ENCODE results near the gene TCTN2. TPM values are rescaled to one million over a fixed set of nuclear protein-coding genes. Genes with fewer than 3 reads are reported as not detected.

The TCTN2 gene
- total RNA-seq, 1 donor from 2014 or later, result 9.2 TPM

DNA sequence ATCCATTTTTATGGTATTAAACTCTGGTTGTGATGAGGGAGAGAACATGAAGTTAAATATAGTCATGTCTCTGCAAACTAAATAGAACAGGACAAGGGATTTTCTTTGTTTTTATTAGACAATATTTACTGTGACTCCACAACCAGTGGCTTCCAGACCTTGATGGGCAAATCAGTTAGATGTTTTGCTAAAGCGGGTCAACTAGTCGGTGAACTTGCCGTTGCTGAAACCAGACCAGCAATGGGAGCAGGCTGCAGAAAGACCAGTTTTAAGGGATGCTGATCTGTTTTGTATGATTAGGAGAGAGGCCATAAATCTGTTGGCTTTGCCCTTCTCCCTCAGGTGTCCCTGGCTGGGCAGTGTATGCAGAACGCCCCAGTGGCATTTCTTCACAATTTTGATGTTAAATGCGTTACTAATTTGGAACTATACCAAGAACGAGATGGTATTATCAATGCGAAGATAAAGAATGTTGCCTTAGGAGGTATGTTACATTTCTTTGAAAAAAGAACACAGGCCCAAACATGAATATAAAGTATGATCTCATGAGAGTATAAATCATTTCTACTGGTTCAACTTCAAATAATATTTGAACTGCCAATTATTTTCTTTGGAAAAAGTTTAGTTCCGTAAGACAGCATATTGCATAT lies 19.4 kb downstream of the TCTN2 start:
- no peaks in the 10 kb centered on the region for H3K9me3 Mint-ChIP-seq (ENCODE audit: unreplicated experiment)
- no peak for FAIRE-seq
- Histone ChIP-seq H3K4me1 (ENCODE audit: insufficient read depth, low read length) (no peaks in the 10 kb centered on the region), H3K9me3 (ENCODE audit: insufficient read depth, low read depth, low read length) (no peaks in the 10 kb centered on the region), H3K36me3 (ENCODE audit: insufficient read depth, low read length) (peaks cover 3% of the 10 kb centered on the region), H3K9ac (ENCODE audit: low read length) (no peak overlapping the region), H3K4me2 (ENCODE audit: low read length) (no peak overlapping the region), H3K27ac (ENCODE audit: low read depth, low read length) (no peak overlapping the region), H4K20me1 (ENCODE audit: insufficient read depth, low read length) (no peaks in the 10 kb centered on the region), H2AFZ (ENCODE audit: low read depth, low read length) (no peak overlapping the region), H3K79me2 (ENCODE audit: insufficient read depth, low read length) (no peaks in the 10 kb centered on the region), H3K27me3 (ENCODE audit: insufficient read depth, low read length) (no peaks in the 10 kb centered on the region), H3K4me3 (ENCODE audit: insufficient read depth, low read depth, low read length) (no peak overlapping the region)
- H3K36me3 Mint-ChIP-seq (ENCODE audit: low read depth, unreplicated experiment), result peaks cover 5% of the 10 kb centered on the region
- TF ChIP-seq EZH2 (IDR thresholded peaks at IDR 0.05; ENCODE audit: insufficient read depth, low read length), result no peak
- TF ChIP-seq, protein P1, sequence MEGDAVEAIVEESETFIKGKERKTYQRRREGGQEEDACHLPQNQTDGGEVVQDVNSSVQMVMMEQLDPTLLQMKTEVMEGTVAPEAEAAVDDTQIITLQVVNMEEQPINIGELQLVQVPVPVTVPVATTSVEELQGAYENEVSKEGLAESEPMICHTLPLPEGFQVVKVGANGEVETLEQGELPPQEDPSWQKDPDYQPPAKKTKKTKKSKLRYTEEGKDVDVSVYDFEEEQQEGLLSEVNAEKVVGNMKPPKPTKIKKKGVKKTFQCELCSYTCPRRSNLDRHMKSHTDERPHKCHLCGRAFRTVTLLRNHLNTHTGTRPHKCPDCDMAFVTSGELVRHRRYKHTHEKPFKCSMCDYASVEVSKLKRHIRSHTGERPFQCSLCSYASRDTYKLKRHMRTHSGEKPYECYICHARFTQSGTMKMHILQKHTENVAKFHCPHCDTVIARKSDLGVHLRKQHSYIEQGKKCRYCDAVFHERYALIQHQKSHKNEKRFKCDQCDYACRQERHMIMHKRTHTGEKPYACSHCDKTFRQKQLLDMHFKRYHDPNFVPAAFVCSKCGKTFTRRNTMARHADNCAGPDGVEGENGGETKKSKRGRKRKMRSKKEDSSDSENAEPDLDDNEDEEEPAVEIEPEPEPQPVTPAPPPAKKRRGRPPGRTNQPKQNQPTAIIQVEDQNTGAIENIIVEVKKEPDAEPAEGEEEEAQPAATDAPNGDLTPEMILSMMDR (IDR thresholded peaks at IDR 0.05; ENCODE audit: insufficient read depth, low read depth, low read length), result no peak
- H3K4me3 Mint-ChIP-seq (ENCODE audit: unreplicated experiment), result no peak overlapping the region
- H3K4me1 Mint-ChIP-seq (ENCODE audit: low read depth, unreplicated experiment), result no peaks in the 10 kb centered on the region
- DNase-seq (ENCODE audit: low read depth), result no peak
- H3K27ac Mint-ChIP-seq (ENCODE audit: unreplicated experiment), result no peak overlapping the region
- no peaks in the 10 kb centered on the region for H3K27me3 Mint-ChIP-seq (ENCODE audit: low read depth, unreplicated experiment)

DNA sequence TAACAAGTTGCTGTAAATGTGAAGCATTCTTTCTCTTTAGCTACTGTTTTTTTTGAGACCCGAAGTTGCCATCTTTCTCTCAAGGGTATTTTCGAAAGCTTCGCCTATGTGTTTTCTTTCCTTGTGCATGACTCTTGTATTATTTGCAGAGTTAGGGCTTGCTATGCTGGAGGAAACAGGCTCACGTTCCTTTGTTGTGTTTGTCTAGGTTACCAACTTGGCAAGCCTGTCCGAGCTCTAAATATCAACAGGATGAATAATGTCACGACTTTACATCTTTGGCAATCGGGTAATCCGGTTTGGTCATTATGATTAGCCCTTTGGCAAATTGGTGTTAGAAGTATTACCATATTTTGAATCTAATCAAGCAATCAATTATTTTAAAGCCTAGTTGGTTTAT lies 25.3 kb downstream of the TCTN2 start:
- no peaks in the 10 kb centered on the region for H3K4me1 Mint-ChIP-seq (ENCODE audit: low read depth, unreplicated experiment)
- Histone ChIP-seq H2AFZ (ENCODE audit: low read depth, low read length) (no peak overlapping the region), H3K4me3 (ENCODE audit: insufficient read depth, low read depth, low read length) (no peak overlapping the region), H3K27me3 (ENCODE audit: insufficient read depth, low read length) (no peaks in the 10 kb centered on the region), H3K27ac (ENCODE audit: low read depth, low read length) (no peak overlapping the region), H3K9ac (ENCODE audit: low read length) (no peak overlapping the region), H4K20me1 (ENCODE audit: insufficient read depth, low read length) (no peaks in the 10 kb centered on the region), H3K79me2 (ENCODE audit: insufficient read depth, low read length) (no peaks in the 10 kb centered on the region), H3K36me3 (ENCODE audit: insufficient read depth, low read length) (peaks cover 7% of the 10 kb centered on the region), H3K4me1 (ENCODE audit: insufficient read depth, low read length) (no peaks in the 10 kb centered on the region), H3K4me2 (ENCODE audit: low read length) (no peak overlapping the region), H3K9me3 (ENCODE audit: insufficient read depth, low read depth, low read length) (no peaks in the 10 kb centered on the region)
- TF ChIP-seq, protein P1 (IDR thresholded peaks at IDR 0.05; ENCODE audit: insufficient read depth, low read depth, low read length), result no peak
- TF ChIP-seq EZH2 (IDR thresholded peaks at IDR 0.05; ENCODE audit: insufficient read depth, low read length), result no peak
- no peak for FAIRE-seq
- H3K27ac Mint-ChIP-seq (ENCODE audit: unreplicated experiment), result no peak overlapping the region
- no peak overlapping the region for H3K4me3 Mint-ChIP-seq (ENCODE audit: unreplicated experiment)
- H3K36me3 Mint-ChIP-seq (ENCODE audit: low read depth, unreplicated experiment), result peaks cover 2% of the 10 kb centered on the region
- H3K9me3 Mint-ChIP-seq (ENCODE audit: unreplicated experiment), result no peaks in the 10 kb centered on the region
- no peaks in the 10 kb centered on the region for H3K27me3 Mint-ChIP-seq (ENCODE audit: low read depth, unreplicated experiment)
- no peak for DNase-seq (ENCODE audit: low read depth)

DNA sequence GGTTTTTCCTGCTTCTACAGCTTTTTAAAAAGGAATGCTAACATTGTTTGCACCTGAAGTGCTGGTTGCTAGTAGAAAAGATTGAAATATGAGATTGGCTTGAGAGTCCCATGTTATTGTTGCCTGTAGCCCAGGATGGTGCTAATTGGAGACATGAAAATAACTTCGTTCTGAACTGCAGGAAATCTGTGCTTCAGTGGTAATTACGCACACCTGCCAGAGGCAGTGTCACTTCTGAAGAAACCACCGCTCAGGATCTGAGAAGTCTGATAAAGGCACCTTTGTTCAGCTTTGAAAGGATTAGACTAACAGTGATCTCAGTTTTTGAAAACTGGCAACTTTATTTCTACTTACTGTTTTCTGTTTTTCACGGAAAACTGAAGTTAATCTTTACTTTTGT lies 25.7 kb downstream of the TCTN2 start:
- no peak overlapping the region for H3K4me3 ChIP-seq (ENCODE audit: insufficient read depth, low read depth, low read length)
- no peaks in the 10 kb centered on the region for H3K4me1 ChIP-seq (ENCODE audit: insufficient read depth, low read length)
- H3K79me2 ChIP-seq (ENCODE audit: insufficient read depth, low read length), result no peaks in the 10 kb centered on the region
- no peaks in the 10 kb centered on the region for H3K9me3 ChIP-seq (ENCODE audit: insufficient read depth, low read depth, low read length)
- no peaks in the 10 kb centered on the region for H3K9me3 Mint-ChIP-seq (ENCODE audit: unreplicated experiment)
- no peaks in the 10 kb centered on the region for H3K4me1 Mint-ChIP-seq (ENCODE audit: low read depth, unreplicated experiment)
- H3K27me3 ChIP-seq (ENCODE audit: insufficient read depth, low read length), result no peaks in the 10 kb centered on the region
- no peak overlapping the region for H3K27ac ChIP-seq (ENCODE audit: low read depth, low read length)
- peaks cover 7% of the 10 kb centered on the region for H3K36me3 ChIP-seq (ENCODE audit: insufficient read depth, low read length)
- no peak overlapping the region for H3K27ac Mint-ChIP-seq (ENCODE audit: unreplicated experiment)
- TF ChIP-seq EZH2 (IDR thresholded peaks at IDR 0.05; ENCODE audit: insufficient read depth, low read length), result no peak
- TF ChIP-seq, protein P1 (IDR thresholded peaks at IDR 0.05; ENCODE audit: insufficient read depth, low read depth, low read length), result no peak
- no peak overlapping the region for H2AFZ ChIP-seq (ENCODE audit: low read depth, low read length)
- FAIRE-seq, result no peak
- no peak overlapping the region for H3K4me3 Mint-ChIP-seq (ENCODE audit: unreplicated experiment)
- DNase-seq (ENCODE audit: low read depth), result no peak
- H4K20me1 ChIP-seq (ENCODE audit: insufficient read depth, low read length), result no peaks in the 10 kb centered on the region
- no peak overlapping the region for H3K9ac ChIP-seq (ENCODE audit: low read length)
- no peak overlapping the region for H3K4me2 ChIP-seq (ENCODE audit: low read length)
- no peaks in the 10 kb centered on the region for H3K27me3 Mint-ChIP-seq (ENCODE audit: low read depth, unreplicated experiment)
- H3K36me3 Mint-ChIP-seq (ENCODE audit: low read depth, unreplicated experiment), result peaks cover 2% of the 10 kb centered on the region

All from astrocyte (in vitro differentiated cells and primary cell).